ENCODE results near the gene POC1B.
"Not testable (repeated sequence)": the region's sequence is repeated elsewhere in the genome, so short reads cannot be mapped to it uniquely, and the experiment has no call there.

Gene POC1B

GRCh38 chr12:89459279-89459678 is 66.6 kb downstream of the POC1B start:
- DNase-seq, result not testable (repeated sequence)

DNA sequence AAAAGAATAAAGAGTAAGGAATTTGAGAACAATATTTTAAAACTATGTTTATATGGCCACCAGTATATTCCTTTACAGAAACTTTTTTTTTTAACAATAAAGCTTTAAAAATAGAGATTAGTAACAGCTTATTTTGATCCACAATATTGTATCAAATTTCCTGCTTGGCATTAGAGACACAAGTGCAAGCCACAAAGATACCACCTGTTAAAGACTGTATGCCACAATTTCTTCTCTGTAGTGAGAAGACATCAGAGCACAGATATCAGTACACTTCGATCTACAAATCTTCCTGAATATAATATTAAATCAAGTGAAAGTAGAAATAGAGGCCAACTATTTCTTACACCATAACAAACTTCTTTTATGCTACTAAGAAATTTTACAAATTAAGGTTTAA is 69.3 kb downstream of the POC1B start:
- DNase-seq, result no peak

GRCh38 chr12:89454080-89454848 is 71.6 kb downstream of the POC1B start:
- DNase-seq, result no peak

DNA sequence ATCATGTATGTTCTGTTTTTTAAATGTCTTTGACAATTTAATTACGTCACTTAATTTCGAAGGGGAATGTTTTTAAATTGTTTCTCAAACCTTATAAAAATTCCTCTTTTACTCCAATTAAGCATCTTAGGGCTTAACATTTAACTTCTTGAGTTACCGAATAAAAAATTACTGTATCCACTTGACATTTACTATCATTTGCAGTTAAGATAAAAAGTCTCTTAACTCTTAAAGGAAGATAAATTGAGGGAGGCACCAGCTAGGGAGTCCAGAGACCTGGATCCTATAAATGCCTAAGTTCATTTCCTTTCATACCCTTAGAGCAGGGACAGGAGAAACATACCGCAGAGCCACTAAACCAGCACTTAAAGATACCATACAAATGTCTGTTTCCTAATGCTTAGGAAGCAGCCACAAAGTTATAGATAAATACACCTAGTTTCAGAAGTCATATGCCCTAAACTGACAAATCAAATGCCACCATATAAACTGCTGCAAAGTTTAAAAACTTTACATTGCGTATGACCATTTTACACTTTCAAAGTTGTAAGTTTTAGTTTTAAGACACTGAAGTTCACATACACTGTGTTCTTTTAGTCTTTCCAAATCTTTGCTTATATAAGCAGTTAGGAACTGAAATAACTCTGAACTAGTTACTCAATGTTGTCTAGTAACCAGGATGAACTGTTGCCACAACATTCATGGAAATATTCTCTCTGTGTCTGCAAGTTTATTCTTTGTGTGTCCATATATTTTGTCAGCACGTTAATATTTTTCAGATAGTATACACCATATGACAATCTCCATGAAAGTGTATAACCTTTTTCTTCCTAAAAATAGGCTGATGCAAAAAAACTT is 72.5 kb downstream of the POC1B start:
- no peak for DNase-seq

DNA sequence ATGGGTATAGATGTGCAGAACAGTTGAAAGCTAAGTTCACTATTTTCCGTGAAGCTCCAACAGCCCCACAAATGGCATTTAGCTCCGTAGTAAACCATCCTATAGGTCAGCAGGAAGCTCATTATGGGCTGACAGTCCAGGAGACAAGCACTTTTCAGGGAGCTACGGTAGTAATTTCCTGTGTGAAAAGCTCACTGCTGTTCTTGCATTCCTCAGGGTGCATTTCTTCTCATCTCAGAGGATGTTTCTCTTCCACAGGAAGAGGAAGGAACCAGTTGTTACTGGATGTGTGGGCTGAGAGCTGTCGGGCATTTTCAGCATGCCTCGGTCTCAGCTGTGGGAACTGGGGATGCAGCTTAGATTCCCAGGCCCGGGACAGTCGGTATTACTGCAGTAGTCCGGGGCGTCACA is 74.0 kb downstream of the POC1B start:
- DNase-seq, result no peak

GRCh38 chr12:89450907-89451306 is 74.9 kb downstream of the POC1B start:
- DNase-seq, result no peak

- no peak for DNase-seq
These were observed 76.9 kb downstream of the POC1B start for GRCh38 chr12:89448951-89449371.

- no peak for DNase-seq
These were observed 77.3 kb downstream of the POC1B start for GRCh38 chr12:89448526-89448925.

- no peak for DNase-seq
These were observed 85.9 kb downstream of the POC1B start for GRCh38 chr12:89439941-89440340.

GRCh38 chr12:89437231-89437630 is 88.6 kb downstream of the POC1B start:
- DNase-seq, result no peak

DNA sequence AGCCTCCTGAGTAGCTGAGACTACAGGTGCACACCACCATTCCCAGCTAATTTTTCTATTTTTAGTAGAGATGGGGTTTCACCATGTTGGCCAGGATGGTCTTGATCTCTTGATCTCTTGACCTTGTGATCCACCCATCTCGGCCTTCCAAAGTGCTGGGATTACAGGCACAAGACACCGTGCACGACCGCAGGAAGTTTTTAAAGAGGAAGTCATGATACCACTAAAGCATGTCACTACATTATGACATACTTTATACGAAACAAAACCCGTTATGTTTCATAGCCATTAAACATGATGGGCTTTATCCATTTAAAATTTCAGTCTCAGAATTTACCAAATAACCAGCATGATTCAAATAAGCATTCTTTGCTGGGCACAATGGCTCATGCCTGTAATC is 89.8 kb downstream of the POC1B start:
- no peak for DNase-seq

DNA sequence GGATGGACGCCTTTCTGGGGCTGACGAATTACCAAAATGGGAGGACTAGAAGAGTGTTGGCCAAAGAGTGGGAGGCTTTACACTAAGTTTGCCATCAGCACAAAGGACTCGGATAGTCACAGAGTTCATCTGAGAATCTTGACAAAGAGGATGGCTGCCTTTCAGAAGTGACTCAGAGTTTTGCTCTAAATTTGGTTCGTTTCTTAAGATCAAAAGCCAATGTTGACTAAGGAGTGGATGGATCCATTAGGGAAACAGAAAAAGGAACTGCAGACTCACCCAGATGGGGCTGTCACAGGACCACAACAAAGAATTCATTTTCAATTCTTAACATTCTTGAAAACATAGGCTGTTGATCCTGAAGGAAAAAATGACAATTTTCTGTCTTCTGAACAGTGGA is 92.2 kb downstream of the POC1B start:
- DNase-seq, result no peak

DNA sequence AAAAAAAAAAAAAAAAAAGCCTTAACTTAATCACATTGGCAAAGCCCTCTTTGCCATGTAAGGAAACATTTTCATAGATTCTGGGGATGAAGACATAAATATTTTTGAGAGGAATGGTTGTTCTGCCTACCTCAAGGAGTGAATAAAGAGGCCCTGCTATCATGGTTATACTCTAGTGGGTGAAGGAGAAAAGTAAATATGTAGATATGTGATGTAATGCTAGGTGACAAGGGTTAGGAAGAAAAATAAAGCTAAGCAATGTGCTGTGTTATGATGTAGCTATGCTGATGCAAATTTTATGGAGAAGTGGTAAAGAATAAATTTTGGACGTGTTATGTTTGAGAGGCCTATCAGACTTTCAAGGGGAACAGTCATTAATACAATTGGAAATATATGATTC is 93.5 kb downstream of the POC1B start:
- no peak for DNase-seq

- DNase-seq, result no peak
These were observed 96.3 kb downstream of the POC1B start for GRCh38 chr12:89429528-89429927.

- DNase-seq, result no peak
These were observed 98.2 kb downstream of the POC1B start for GRCh38 chr12:89427508-89428156.

DNA sequence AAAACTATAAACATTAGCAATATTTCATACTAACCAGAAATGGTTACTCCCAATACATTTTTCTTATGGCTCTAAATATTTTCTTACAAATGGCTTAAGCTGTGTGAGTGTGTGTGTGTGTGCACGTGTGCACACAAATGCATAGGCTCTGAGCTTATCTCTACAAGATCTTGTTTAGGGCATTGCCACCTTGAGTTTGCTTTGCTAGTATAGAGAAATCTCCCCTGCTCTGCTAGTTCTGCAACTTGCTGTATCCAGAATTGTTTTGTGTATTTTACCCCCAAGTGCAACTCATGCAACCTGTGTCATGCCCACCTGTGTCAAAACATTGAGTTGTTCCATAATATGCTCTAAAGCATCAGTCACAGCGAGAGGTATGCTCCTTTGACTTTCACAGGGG is 101.0 kb downstream of the POC1B start:
- DNase-seq, result no peak

DNA sequence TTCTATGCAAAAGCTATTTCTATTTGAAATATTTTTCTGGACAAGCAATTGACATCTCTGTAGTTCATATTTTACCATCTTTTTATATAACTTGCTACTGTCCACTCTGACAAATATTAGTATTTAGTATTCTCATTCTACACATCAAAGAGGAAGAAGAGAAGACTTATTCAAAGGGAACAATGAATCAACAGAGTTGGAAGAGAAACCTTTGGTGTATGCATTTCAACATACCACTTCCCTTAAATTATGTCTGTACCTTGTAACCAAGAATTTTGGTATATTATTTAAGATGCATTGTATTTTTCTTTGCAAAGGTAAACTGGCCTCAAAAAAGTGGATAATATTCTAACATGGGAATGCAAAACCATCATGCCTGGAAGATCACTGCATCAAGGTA is 101.5 kb downstream of the POC1B start:
- DNase-seq, result no peak

DNA sequence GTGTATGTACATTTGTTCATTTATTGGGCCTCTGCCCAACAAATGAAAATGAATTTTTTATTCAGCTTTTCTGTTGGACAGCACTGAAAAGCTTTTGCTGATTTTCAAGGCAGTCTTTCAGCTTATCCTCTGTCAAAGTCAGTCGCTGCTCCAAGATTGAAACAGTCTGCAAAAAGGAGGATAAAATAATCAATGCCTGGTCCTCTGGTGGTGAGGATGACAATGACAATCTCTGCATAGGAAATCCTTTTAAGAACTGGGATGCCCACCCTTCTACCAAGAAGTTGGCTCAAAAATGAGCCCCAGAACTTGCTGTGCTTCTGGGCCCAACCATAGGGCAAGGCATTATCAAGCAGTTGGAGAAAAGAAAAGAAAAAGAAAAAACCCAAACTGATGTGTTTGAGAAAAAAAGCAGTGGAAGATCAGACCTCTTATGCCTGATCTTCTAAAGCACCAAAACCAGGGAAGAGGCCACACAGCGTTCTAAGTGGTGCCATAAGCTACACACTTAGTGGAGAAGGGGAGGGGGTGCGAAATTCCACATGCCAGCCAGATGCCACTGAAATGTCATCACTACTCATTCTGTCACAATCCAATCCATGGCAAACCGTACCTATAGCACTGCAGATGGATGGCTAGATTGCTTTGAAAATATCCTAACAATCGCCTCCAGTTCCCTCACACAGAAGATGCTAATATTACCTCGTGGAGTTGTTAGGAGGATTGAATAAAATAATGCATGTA is 104.6 kb downstream of the POC1B start:
- DNase-seq, result no peak

- no peak for DNase-seq
These were observed 107.5 kb downstream of the POC1B start for GRCh38 chr12:89418228-89418910.

- no peak for DNase-seq
These were observed 108.4 kb downstream of the POC1B start for GRCh38 chr12:89417246-89417977.

DNA sequence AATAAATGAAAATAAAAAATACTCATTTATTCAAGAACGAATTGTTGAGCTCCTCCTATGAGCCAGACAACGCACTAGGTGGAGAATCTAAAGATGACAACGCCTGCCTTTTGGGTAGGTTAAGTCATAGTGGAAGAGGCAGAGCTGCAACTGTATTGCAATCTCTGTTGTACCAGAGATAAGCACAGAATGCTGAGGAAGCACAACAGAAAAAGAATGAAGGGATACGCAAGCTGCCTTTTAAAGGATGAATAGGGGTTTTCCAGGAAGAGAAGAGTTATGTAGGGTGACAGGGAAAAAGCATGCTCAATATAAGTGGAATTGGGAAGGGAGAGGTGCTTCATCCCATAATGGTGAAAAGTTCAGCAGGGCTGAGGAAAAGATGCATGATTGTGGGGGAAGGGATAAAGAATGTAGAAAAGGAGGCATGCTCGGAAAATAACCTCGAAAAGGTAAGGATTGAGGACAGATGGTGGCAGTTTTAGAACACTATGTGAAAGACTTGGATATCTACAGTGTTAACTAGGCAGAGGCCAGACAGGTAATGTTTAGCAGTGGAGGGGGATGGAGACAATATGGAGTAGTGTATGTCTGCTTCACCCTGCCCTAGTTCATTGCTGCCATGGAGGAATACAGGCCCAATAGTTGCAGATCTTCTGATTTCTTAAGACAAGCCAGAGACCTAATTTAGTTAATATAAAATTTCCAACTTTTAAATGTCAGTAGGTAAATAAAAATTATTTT is 109.6 kb downstream of the POC1B start:
- DNase-seq, result no peak

All from NCI-H1417 treated with DMSO at 0.1 percent for 48 hours (cell line).